Neuronal stem cell (in vitro differentiated cells): Measurements from ENCODE around the gene DRD1.
A peak's percentile ranks its signal among the peaks of the same experiment; 100 is the strongest.
"Not testable (repeated sequence)": the region's sequence is repeated elsewhere in the genome, so short reads cannot be mapped to it uniquely, and the experiment has no call there.

ENCODE experiments used
- DNase-seq: peaks from one replicate; pipeline ENCODE4 v3.0.0-alpha.2; 2013; ENCODE audit warnings: low spot score
- H2AFZ ChIP-seq: one replicate; pipeline ENCODE4 v1.6.1; 2013; ENCODE audit warnings: mild to moderate bottlenecking, low read length, inconsistent platforms
- H2AK5ac ChIP-seq: 2 replicates; pipeline ENCODE4 v1.6.1; 2013; ENCODE audit warnings: low read depth, mild to moderate bottlenecking, inconsistent platforms, low read length, moderate library complexity, mixed read lengths
- H2BK120ac ChIP-seq: 2 replicates; pipeline ENCODE4 v1.6.1; 2013; ENCODE audit warnings: low read depth, mild to moderate bottlenecking, inconsistent platforms, low read length, moderate library complexity, mixed read lengths
- H2BK12ac ChIP-seq: one replicate; pipeline ENCODE4 v1.6.1; 2013; ENCODE audit warnings: low read length, inconsistent platforms
- H2BK15ac ChIP-seq: 2 replicates; pipeline ENCODE4 v1.6.1; 2013; ENCODE audit warnings: mild to moderate bottlenecking, low read length, inconsistent platforms, mixed read lengths
- H2BK5ac ChIP-seq: one replicate; pipeline ENCODE4 v1.6.1; 2013; ENCODE audit warnings: inconsistent platforms, mild to moderate bottlenecking, low read length, moderate library complexity
- H3K14ac ChIP-seq: one replicate; pipeline ENCODE4 v1.6.1; 2013; ENCODE audit warnings: low read length, inconsistent platforms
- H3K18ac ChIP-seq: 2 replicates; pipeline ENCODE4 v1.6.1; 2013; ENCODE audit warnings: low read length, inconsistent platforms
- H3K23ac ChIP-seq: 2 replicates; pipeline ENCODE4 v1.6.1; 2013; ENCODE audit warnings: low read depth, mild to moderate bottlenecking, mixed read lengths, low read length, inconsistent platforms; ENCODE audit not compliant: poor library complexity
- H3K27ac ChIP-seq: replicated peaks from 3 replicates; pipeline ENCODE4 v1.5.1; 2013; ENCODE audit warnings: low read length, inconsistent platforms
- H3K27me3 ChIP-seq, 3 experiments: 2 replicates each; pipeline ENCODE4 v1.6.1; 2013; ENCODE audit warnings: low read length in 3 of 3, mild to moderate bottlenecking in 2 of 3, inconsistent platforms in 1 of 3, low read depth in 1 of 3, mixed read lengths in 1 of 3, moderate library complexity in 1 of 3; ENCODE audit not compliant: control insufficient read depth in 3 of 3, insufficient read depth in 3 of 3
- H3K36me3 ChIP-seq, 2 donors: replicated peaks in 1 of 2; 2 replicates each; pipeline ENCODE4 v1.6.1; 2013; ENCODE audit warnings: low read length in 2 of 2; ENCODE audit not compliant: control insufficient read depth in 2 of 2, insufficient read depth in 2 of 2
- H3K4ac ChIP-seq: 2 replicates; pipeline ENCODE4 v1.6.1; 2013; ENCODE audit warnings: inconsistent platforms, mild to moderate bottlenecking, low read length, moderate library complexity
- H3K4me1 ChIP-seq, 2 donors: 1 replicate in 1 of 2; 2 replicates in 1 of 2; pipeline ENCODE4 v1.6.1; 2013; ENCODE audit warnings: low read length in 2 of 2, low read depth in 1 of 2; ENCODE audit not compliant: control insufficient read depth in 2 of 2, insufficient read depth in 1 of 2
- H3K4me2 ChIP-seq: one replicate; pipeline ENCODE4 v1.6.1; 2013; ENCODE audit warnings: mild to moderate bottlenecking, low read length, inconsistent platforms; ENCODE audit not compliant: insufficient read depth, poor library complexity, severe bottlenecking
- H3K4me3 ChIP-seq, 2 donors: 2 replicates each; pipeline ENCODE4 v1.5.1; 2013; ENCODE audit warnings: low read length in 2 of 2, mild to moderate bottlenecking in 2 of 2, inconsistent platforms in 1 of 2, moderate library complexity in 1 of 2
- H3K79me1 ChIP-seq: one replicate; pipeline ENCODE4 v1.6.1; 2013; ENCODE audit warnings: low read depth, mild to moderate bottlenecking, inconsistent platforms, low read length, moderate library complexity
- H3K9ac ChIP-seq: one replicate; pipeline ENCODE4 v1.6.1; 2013; ENCODE audit warnings: mild to moderate bottlenecking, low read depth, low read length, inconsistent platforms; ENCODE audit not compliant: poor library complexity
- H3K9me3 ChIP-seq, 2 donors: replicated peaks in 1 of 2; 2 replicates each; pipeline versions ENCODE3 to v1.6.1; 2013; ENCODE audit warnings: low read length in 2 of 2, mild to moderate bottlenecking in 2 of 2, inconsistent platforms in 1 of 2, low read depth in 1 of 2, mixed read lengths in 1 of 2, moderate library complexity in 1 of 2; ENCODE audit not compliant: control insufficient read depth in 2 of 2, insufficient read depth in 1 of 2
- H4K8ac ChIP-seq: one replicate; pipeline ENCODE4 v1.6.1; 2013; ENCODE audit warnings: low read depth, mild to moderate bottlenecking, inconsistent platforms, low read length, moderate library complexity
- H4K91ac ChIP-seq: one replicate; pipeline ENCODE4 v1.6.1; 2013; ENCODE audit warnings: low read length, low read depth, mild to moderate bottlenecking, inconsistent platforms; ENCODE audit not compliant: poor library complexity
- WGBS, 2 donors: extraction: QIAGEN DNeasy Blood & Tissue Kit; methylation state at CpG; one replicate each; pipeline ENCODE4 v1.1.7; 2013; ENCODE audit warnings: missing lambda C conversion rate in 2 of 2, mixed read lengths in 1 of 2; ENCODE audit not compliant: insufficient read length in 2 of 2, insufficient replicate concordance in 1 of 2; ENCODE audit errors: extremely low coverage in 2 of 2; 5-methylcytosine and 5-hydroxymethylcytosine counted together

The DRD1 gene

GRCh38 chr5:175436359-175436758, 7.6 kb downstream of the DRD1 start:
- Histone ChIP-seq H4K8ac (no peak overlapping the region), H2AFZ (no peak overlapping the region), H3K9me3 (no peaks in the 10 kb centered on the region), H3K79me1 (no peaks in the 10 kb centered on the region), H3K18ac (peak overlapping the region; percentile 71), H2BK5ac (no peak overlapping the region), H3K14ac (no peak overlapping the region), H3K9ac (no peak overlapping the region), H3K4me1 (peaks cover 0 to 2% of the 10 kb centered on the region in 2 donors), H3K4me2 (no peak overlapping the region), H3K4me3 (no peak overlapping the region), H3K27ac (no peak overlapping the region), H4K91ac (no peak overlapping the region), H2BK15ac (no peak overlapping the region), H2BK12ac (no peak overlapping the region), H3K27me3 (peaks cover 0 to 42% (median 0%) of the 10 kb centered on the region in 3 experiments), H3K36me3 (no peaks in the 10 kb centered on the region), H3K23ac (no peak overlapping the region), H2AK5ac (no peak overlapping the region), H2BK120ac (no peak overlapping the region), H3K4ac (no peak overlapping the region)
- WGBS, 2 donors, result no CpG with 5 or more reads among the region's 8 CpGs
- DNase-seq, result no peak

- no peak overlapping the region for H4K91ac ChIP-seq
- no CpG with 5 or more reads among the region's 6 CpGs for WGBS, 2 donors
- H3K23ac ChIP-seq, result no peak overlapping the region
- H4K8ac ChIP-seq, result no peak overlapping the region
- no peak for DNase-seq
- H3K36me3 ChIP-seq, result no peaks in the 10 kb centered on the region
- no peak overlapping the region for H3K14ac ChIP-seq
- no peak overlapping the region for H2BK5ac ChIP-seq
- H3K4me2 ChIP-seq, result no peak overlapping the region
- H3K18ac ChIP-seq, result no peak overlapping the region
- H2AFZ ChIP-seq, result no peak overlapping the region
- no peak overlapping the region for H3K9ac ChIP-seq
- H2AK5ac ChIP-seq, result no peak overlapping the region
- no peak overlapping the region for H3K4ac ChIP-seq
- no peaks in the 10 kb centered on the region for H3K79me1 ChIP-seq
- H3K27me3 ChIP-seq, result peaks cover 0 to 29% (median 0%) of the 10 kb centered on the region in 3 experiments
- no peak overlapping the region for H3K27ac ChIP-seq
- no peak overlapping the region for H3K4me3 ChIP-seq
- no peak overlapping the region for H2BK12ac ChIP-seq
- H3K9me3 ChIP-seq, result no peaks in the 10 kb centered on the region
- H2BK15ac ChIP-seq, result no peak overlapping the region
- peaks cover 0 to 2% of the 10 kb centered on the region in 2 donors for H3K4me1 ChIP-seq
- H2BK120ac ChIP-seq, result no peak overlapping the region
Measured at GRCh38 chr5:175434800-175435199, 9.2 kb downstream of the DRD1 start.

GRCh38 chr5:175427762-175428161, 16.2 kb downstream of the DRD1 start:
- Histone ChIP-seq H3K4me1 (no peaks in the 10 kb centered on the region), H2BK5ac (no peak overlapping the region), H3K27ac (no peak overlapping the region), H3K14ac (no peak overlapping the region), H4K91ac (no peak overlapping the region), H4K8ac (no peak overlapping the region), H2AK5ac (no peak overlapping the region), H3K9me3 (no peaks in the 10 kb centered on the region), H3K36me3 (no peaks in the 10 kb centered on the region), H3K23ac (no peak overlapping the region), H3K18ac (no peak overlapping the region), H3K4ac (no peak overlapping the region), H2BK15ac (no peak overlapping the region), H3K27me3 (peaks cover 0 to 5% (median 0%) of the 10 kb centered on the region in 3 experiments), H3K9ac (no peak overlapping the region), H2BK120ac (no peak overlapping the region), H3K4me3 (no peak overlapping the region), H2BK12ac (no peak overlapping the region), H2AFZ (no peak overlapping the region), H3K4me2 (no peak overlapping the region), H3K79me1 (no peaks in the 10 kb centered on the region)
- no peak for DNase-seq
- WGBS, 2 donors, result no CpG with 5 or more reads among the region's 2 CpGs

- H3K27me3 ChIP-seq, H3K4ac ChIP-seq, H2BK15ac ChIP-seq, H3K4me3 ChIP-seq, H3K14ac ChIP-seq, H2AK5ac ChIP-seq, H4K91ac ChIP-seq, H2BK120ac ChIP-seq, H3K4me2 ChIP-seq, H3K9me3 ChIP-seq, H3K27ac ChIP-seq, H3K9ac ChIP-seq, H3K36me3 ChIP-seq, DNase-seq, H2BK5ac ChIP-seq, H3K23ac ChIP-seq, H3K4me1 ChIP-seq, H3K79me1 ChIP-seq, H2AFZ ChIP-seq, H4K8ac ChIP-seq, H2BK12ac ChIP-seq, H3K18ac ChIP-seq: not testable (repeated sequence)
Measured at GRCh38 chr5:175424594-175424993, 19.4 kb downstream of the DRD1 start.
